Mucosa of stomach (tissue), 1 donor: ENCODE results near the gene GOLT1A.

Experiments
- H3K27me3 ChIP-seq: one replicate; pipeline ENCODE4 v1.7.0; 2013; ENCODE audit warnings: mild to moderate bottlenecking, low read length; ENCODE audit not compliant: control insufficient read depth, insufficient read depth
- H3K36me3 ChIP-seq: one replicate; pipeline ENCODE4 v1.7.0; 2013; ENCODE audit warnings: low read length; ENCODE audit not compliant: control insufficient read depth, insufficient read depth
- H3K4me1 ChIP-seq: one replicate; pipeline ENCODE4 v1.7.0; 2013; ENCODE audit warnings: mild to moderate bottlenecking, low read length; ENCODE audit not compliant: control insufficient read depth, insufficient read depth
- H3K4me3 ChIP-seq: one replicate; pipeline ENCODE4 v1.7.0; 2013; ENCODE audit warnings: low read length
- H3K9ac ChIP-seq: one replicate; pipeline ENCODE4 v1.7.0; 2013; ENCODE audit warnings: mild to moderate bottlenecking, low read length, moderate library complexity
- H3K9me3 ChIP-seq: one replicate; pipeline ENCODE4 v1.7.0; 2013; ENCODE audit warnings: mild to moderate bottlenecking, low read length, moderate library complexity; ENCODE audit not compliant: control insufficient read depth
- donor health status: Pancreatic carcinoma.

GOLT1A gene

GRCh38 chr1:204157962-204158361 is 55.8 kb downstream of the GOLT1A start:
- H3K9ac ChIP-seq: no peak overlapping the region
- H3K4me1 ChIP-seq: peaks cover 9% of the 10 kb centered on the region
- H3K36me3 ChIP-seq: no peaks in the 10 kb centered on the region
- H3K9me3 ChIP-seq: no peaks in the 10 kb centered on the region
- no peak overlapping the region for H3K4me3 ChIP-seq
- H3K27me3 ChIP-seq: peaks cover 10% of the 10 kb centered on the region

GRCh38 chr1:204155881-204156280 is 57.9 kb downstream of the GOLT1A start:
- no peaks in the 10 kb centered on the region for H3K4me1 ChIP-seq
- H3K36me3 ChIP-seq: no peaks in the 10 kb centered on the region
- no peak overlapping the region for H3K4me3 ChIP-seq
- no peaks in the 10 kb centered on the region for H3K9me3 ChIP-seq
- no peak overlapping the region for H3K9ac ChIP-seq
- peaks cover 17% of the 10 kb centered on the region for H3K27me3 ChIP-seq

- H3K4me1 ChIP-seq: no peaks in the 10 kb centered on the region
These were observed 59.1 kb downstream of the GOLT1A start for GRCh38 chr1:204154568-204155255.

GRCh38 chr1:204153667-204154066 is 60.1 kb downstream of the GOLT1A start:
- no peaks in the 10 kb centered on the region for H3K4me1 ChIP-seq
- no peak overlapping the region for H3K4me3 ChIP-seq
- H3K27me3 ChIP-seq: peaks cover 17% of the 10 kb centered on the region

More at GRCh38 chr1:204154568-204155255, 59.1 kb downstream of the GOLT1A start:
- Histone ChIP-seq H3K9ac (no peak overlapping the region), H3K9me3 (no peaks in the 10 kb centered on the region), H3K27me3 (peaks cover 17% of the 10 kb centered on the region), H3K4me3 (no peak overlapping the region), H3K36me3 (no peaks in the 10 kb centered on the region)

GRCh38 chr1:204152310-204153044 is 61.3 kb downstream of the GOLT1A start:
- H3K4me1 ChIP-seq: no peaks in the 10 kb centered on the region
- H3K9me3 ChIP-seq: no peaks in the 10 kb centered on the region
- H3K36me3 ChIP-seq: no peaks in the 10 kb centered on the region
- no peak overlapping the region for H3K4me3 ChIP-seq
- H3K9ac ChIP-seq: peak overlapping the region; percentile 50
- H3K27me3 ChIP-seq: peaks cover 17% of the 10 kb centered on the region

More at GRCh38 chr1:204153667-204154066, 60.1 kb downstream of the GOLT1A start:
- no peaks in the 10 kb centered on the region for H3K36me3 ChIP-seq
- H3K9me3 ChIP-seq: no peaks in the 10 kb centered on the region
- H3K9ac ChIP-seq: no peak overlapping the region

GRCh38 chr1:204151552-204152309 is 62.1 kb downstream of the GOLT1A start, which contains the start of gene ETNK2:
Gene ETNK2, minus strand, starts transcription at chr1:204152044. Its CDS starts 192 bp downstream, at chr1:204151852.
- no peaks in the 10 kb centered on the region for H3K36me3 ChIP-seq
- no peak within 1 kb of the TSS for H3K4me3 ChIP-seq
- peak within 1 kb of the TSS; percentile 50 for H3K9ac ChIP-seq
- peaks cover 17% of the 10 kb centered on the region for H3K27me3 ChIP-seq
- H3K9me3 ChIP-seq: no peaks in the 10 kb centered on the region
- no peaks in the 10 kb centered on the region for H3K4me1 ChIP-seq

GRCh38 chr1:204150702-204151551 is 62.9 kb downstream of the GOLT1A start:
- Histone ChIP-seq H3K4me3 (no peak overlapping the region), H3K9me3 (no peaks in the 10 kb centered on the region), H3K36me3 (no peaks in the 10 kb centered on the region), H3K4me1 (no peaks in the 10 kb centered on the region), H3K27me3 (peaks cover 17% of the 10 kb centered on the region), H3K9ac (no peak overlapping the region)

- no peaks in the 10 kb centered on the region for H3K36me3 ChIP-seq
- H3K9me3 ChIP-seq: no peaks in the 10 kb centered on the region
- no peak overlapping the region for H3K4me3 ChIP-seq
- peaks cover 15% of the 10 kb centered on the region for H3K27me3 ChIP-seq
- no peak overlapping the region for H3K9ac ChIP-seq
- no peaks in the 10 kb centered on the region for H3K4me1 ChIP-seq
These were observed 63.9 kb downstream of the GOLT1A start for GRCh38 chr1:204149635-204150565.

GRCh38 chr1:204149107-204149506 is 64.7 kb downstream of the GOLT1A start:
- peaks cover 15% of the 10 kb centered on the region for H3K27me3 ChIP-seq
- no peaks in the 10 kb centered on the region for H3K9me3 ChIP-seq
- H3K4me3 ChIP-seq: no peak overlapping the region
- H3K4me1 ChIP-seq: no peaks in the 10 kb centered on the region
- H3K36me3 ChIP-seq: no peaks in the 10 kb centered on the region
- H3K9ac ChIP-seq: no peak overlapping the region
